ENCODE results near the gene PRAF2.

Gene PRAF2, protein sequence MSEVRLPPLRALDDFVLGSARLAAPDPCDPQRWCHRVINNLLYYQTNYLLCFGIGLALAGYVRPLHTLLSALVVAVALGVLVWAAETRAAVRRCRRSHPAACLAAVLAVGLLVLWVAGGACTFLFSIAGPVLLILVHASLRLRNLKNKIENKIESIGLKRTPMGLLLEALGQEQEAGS

GRCh38 chrX:49073601-49074575, at the start of gene PRAF2:
PRAF2 (minus strand) TSS chrX:49074002; CDS start chrX:49073987, 15 bp downstream.
- DNase-seq: peak; percentile 91

- no peak for DNase-seq
Measured at GRCh38 chrX:49122499-49122898, 48.7 kb upstream of the PRAF2 start.

- DNase-seq: no peak
Measured at GRCh38 chrX:49120091-49120490, 46.3 kb upstream of the PRAF2 start.

- no peak for DNase-seq
Measured at GRCh38 chrX:49117581-49117980, 43.8 kb upstream of the PRAF2 start.

DNA sequence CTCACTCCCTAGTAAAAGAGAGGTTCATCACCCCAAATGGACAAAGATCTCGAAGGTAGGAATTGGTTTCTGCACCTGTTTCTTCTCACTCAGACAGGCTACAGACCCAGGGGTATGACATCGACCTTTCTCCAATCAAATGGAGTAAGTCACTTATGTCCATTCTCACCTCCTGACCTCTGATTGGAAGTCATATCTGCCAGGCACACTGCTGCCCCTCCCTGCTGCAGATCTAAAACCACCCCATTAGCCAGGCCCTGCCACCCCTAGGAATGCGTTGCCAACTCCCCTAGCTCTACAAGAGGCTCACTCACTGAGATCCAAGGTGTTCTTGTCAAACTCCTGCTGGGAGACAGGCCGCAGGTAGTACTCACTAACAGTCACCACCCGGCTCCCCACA, 42.9 kb upstream of the PRAF2 start:
- no peak for DNase-seq

GRCh38 chrX:49116076-49116475, 42.3 kb upstream of the PRAF2 start:
- DNase-seq: no peak

GRCh38 chrX:49111791-49112190, 38.0 kb upstream of the PRAF2 start:
- DNase-seq: no peak

GRCh38 chrX:49110417-49110816, 36.6 kb upstream of the PRAF2 start:
- DNase-seq: no peak

DNA sequence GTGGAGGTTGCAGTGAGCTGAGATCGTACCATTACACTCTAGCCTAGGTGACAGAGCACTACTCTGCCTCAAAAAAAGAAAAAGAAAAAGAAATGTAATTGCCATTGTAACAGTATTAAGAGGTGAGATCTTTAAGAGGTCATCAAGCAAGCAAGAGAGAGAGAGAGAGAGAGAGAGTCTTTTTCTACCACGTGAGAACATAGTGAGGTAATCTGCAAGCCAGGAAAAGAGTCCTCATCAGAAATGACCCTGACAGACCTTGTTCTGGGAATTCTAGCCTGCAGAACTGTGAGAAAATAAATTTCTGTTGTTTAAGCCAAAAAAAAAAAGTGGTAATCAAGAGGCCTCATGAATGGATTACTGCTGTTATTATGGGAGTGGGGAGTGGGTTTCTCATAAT, 34.8 kb upstream of the PRAF2 start:
- DNase-seq: no peak

GRCh38 chrX:49106930-49107329, 33.1 kb upstream of the PRAF2 start:
- DNase-seq: no peak

DNA sequence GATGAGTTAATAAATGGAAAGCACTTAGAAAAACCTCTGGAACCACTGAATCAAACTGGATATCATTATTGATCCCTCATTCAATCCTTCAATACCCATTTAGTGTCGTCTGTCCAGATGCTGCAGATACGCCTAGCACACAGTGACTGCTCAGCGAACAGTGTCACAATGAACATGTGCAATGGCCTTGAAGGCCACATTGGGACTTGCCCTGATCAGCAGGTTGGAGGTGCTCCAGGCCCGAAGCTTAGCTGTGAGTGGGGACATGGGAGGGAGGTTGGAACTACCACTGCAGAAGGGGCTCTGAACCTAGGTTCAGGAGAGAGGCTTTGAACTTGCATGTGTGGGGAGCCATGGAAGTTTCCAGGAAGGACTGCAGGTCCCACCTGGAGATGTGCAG, 32.5 kb upstream of the PRAF2 start:
- DNase-seq: no peak

- DNase-seq: no peak
Measured at GRCh38 chrX:49103637-49104036, 29.8 kb upstream of the PRAF2 start.

- no peak for DNase-seq
Measured at GRCh38 chrX:49102190-49102589, 28.4 kb upstream of the PRAF2 start.

- no peak for DNase-seq
Measured at GRCh38 chrX:49101629-49101984, 27.8 kb upstream of the PRAF2 start.

GRCh38 chrX:49100704-49101628, 27.2 kb upstream of the PRAF2 start:
- peak; percentile 90 for DNase-seq

DNA sequence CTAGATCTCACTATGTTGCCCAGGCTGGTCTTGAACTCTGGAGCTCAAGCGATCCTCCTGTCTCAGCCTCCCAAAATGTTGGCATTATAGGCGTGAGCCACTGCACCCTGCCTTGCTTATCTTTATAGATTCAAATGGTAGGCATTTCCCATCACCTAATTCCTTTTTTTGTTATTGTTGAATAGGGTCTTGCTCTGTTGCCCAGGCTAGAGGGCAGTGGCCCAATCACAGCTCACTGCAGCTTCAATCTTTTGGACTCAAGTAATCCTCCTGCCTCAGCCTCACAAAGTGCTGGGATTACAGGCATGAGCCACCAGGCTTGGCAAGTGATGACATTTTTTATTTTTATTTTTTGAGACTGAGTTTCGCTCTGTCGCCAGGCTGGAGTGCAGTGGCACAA, 22.6 kb upstream of the PRAF2 start:
- no peak for DNase-seq

DNA sequence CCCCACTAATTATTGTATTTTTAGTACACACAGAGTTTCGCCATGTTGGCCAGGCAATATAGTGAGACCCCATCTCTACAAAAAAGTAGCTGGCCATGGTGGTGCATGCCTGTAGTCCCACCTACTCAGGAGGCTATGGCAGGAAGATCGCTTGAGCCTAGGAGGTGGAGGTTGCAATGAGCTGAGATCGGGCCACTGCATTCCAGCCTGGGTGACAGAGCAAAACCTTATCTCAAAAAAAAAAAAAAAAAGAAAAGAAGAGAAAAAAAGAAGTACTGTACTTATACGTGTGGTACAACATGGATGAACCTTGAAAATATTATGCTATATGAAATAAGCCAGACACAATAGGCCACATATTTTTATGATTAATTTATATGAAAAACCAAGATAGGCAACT, 15.8 kb upstream of the PRAF2 start:
- no peak for DNase-seq

- no peak for DNase-seq
Measured at GRCh38 chrX:49082271-49082871, 8.6 kb upstream of the PRAF2 start.

DNA sequence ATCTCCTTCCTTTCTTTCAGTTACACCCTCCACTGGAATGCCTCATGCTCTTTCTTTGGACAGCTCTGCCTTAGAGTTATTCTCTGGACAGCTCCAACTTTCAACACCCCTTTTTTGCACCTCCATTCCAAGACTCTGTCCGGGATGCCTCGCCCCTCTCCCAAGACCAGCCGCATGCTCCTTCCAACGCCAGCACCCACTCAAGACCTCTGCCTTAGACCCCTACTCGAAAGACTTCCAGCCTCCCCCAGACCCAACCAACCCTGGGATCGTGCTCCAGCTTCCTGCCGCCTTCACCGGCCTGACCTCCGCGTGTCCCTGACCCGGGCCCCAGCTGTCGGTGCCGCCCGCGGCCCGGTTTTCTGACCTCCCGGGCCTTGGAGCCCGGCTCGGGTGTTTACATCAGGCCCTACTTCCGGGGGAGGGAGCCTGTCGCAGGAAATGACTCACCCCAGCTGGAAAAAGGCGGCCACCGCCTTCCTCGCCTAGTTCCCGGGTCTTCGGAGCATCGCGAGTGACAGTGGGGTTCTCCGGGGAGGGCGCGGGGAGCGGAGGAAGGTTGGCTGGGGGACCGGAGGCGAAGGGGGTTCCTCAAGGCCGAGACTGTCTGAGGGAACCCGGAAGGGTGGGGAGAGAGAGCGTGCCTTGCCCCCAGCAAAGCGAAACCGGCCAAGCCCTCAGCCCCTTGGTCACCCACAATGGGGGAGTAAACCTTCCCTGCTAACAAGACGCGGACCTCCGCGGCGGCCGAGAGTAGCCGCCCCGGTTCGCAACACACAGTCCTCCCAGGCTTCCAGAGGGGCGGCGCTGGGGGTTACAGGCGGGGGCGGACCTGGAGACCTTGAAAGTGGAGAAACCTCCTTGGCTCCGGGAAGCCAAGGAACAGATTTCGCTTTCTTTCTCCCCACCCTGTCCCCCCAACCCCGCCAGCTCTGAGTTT, 6.0 kb upstream of the PRAF2 start, which contains the start of gene WDR45:
Gene WDR45, minus strand, starts transcription at position 399 of the 940 bp plus-strand sequence. CDS start 1,792 bp downstream, outside the sequence.
- DNase-seq: peak; percentile 83

DNA sequence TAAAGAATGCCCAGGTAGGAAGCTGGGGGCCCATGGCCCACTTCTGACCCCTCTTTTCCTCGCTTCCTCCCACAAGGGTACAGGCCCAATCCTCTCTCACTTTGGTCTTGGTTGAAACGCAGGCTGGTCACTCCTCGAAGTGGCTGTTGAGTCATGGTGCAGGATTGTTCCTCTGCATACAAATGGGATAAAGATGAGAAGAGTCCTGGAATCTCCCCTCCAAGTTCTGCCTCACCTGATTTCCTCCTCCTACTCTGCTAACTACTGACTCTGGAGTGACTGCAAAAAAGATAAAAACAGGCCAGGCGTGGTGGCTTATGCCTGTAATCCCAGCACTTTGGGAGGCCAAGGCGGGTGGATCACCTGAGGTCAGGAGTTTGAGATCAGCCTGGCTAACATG, 4.1 kb upstream of the PRAF2 start:
- DNase-seq: no peak

DNA sequence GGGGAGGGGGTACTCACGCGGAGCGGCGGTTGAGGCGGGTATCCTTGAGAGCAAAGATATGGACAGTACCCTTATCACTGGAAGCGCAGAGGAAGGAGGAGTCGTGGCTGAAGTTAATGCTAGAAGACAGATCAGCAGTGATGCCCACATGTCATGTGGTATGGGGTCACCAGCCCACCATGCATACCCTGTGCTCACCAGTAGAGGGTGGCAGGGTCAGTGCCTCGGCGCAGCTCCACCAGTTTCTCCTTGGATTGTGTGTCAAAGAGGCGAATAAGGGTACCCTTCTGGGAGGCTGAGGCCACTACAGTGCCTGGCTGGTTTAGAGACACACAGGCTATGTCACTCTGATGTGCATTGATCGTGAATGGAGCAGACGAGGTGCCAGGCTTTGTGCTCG, 1.5 kb upstream of the PRAF2 start:
- no peak for DNase-seq

DNA sequence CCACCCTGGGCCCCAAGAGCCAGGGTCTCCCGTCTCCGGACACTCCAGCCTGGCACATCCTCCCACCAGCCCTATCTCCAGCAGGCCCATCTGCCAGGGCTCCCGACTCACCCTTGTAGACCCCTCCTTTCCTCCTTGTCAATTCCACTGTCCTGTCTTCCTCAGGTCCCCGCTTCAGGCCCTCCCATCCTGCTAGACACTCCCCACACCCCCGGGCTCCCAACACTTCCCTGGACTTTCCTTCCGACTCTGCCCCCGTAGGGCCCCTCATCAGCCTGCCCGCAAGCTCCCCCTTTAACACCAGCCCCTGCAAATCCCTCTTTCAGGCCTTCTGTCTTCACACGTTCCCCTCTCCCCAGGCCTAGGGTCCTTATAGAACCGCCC, 1.1 kb downstream of the PRAF2 start:
- no peak for DNase-seq
